Mesenchymal stem cell (in vitro differentiated cells and primary cell): ENCODE results near the gene LINGO3.

Experiments used
- DNase-seq: peaks from one replicate; pipeline ENCODE4 v3.0.0-alpha.2; 2013
- H2AFZ ChIP-seq: one replicate; pipeline ENCODE4 v1.6.1; 2013; ENCODE audit warnings: low read depth, mild to moderate bottlenecking, control low read depth, inconsistent platforms, low read length, moderate library complexity
- H2AK5ac ChIP-seq: 2 replicates; pipeline ENCODE4 v1.6.1; 2013; ENCODE audit warnings: low read length, moderate library complexity, mild to moderate bottlenecking, inconsistent platforms; ENCODE audit not compliant: severe bottlenecking
- H2BK120ac ChIP-seq: one replicate; pipeline ENCODE4 v1.6.1; 2013; ENCODE audit warnings: low read depth, mild to moderate bottlenecking, inconsistent platforms, low read length, moderate library complexity
- H2BK12ac ChIP-seq, 2 experiments: one replicate each; pipeline ENCODE4 v1.6.1; 2013; ENCODE audit warnings: inconsistent platforms in 2 of 2, low read length in 2 of 2, mild to moderate bottlenecking in 2 of 2, moderate library complexity in 2 of 2, control low read depth in 1 of 2
- H2BK15ac ChIP-seq: one replicate; pipeline ENCODE4 v1.6.1; 2013; ENCODE audit warnings: mild to moderate bottlenecking, low read depth, inconsistent platforms; ENCODE audit not compliant: poor library complexity, severe bottlenecking
- H2BK5ac ChIP-seq: 2 replicates; pipeline ENCODE4 v1.6.1; 2013; ENCODE audit warnings: low read depth, mild to moderate bottlenecking, low read length, control low read depth, inconsistent platforms; ENCODE audit not compliant: poor library complexity, severe bottlenecking
- H3K14ac ChIP-seq, 2 experiments: one replicate each; pipeline ENCODE4 v1.6.1; 2013; ENCODE audit warnings: inconsistent platforms in 2 of 2, low read length in 2 of 2, control low read depth in 1 of 2, mild to moderate bottlenecking in 1 of 2, moderate library complexity in 1 of 2
- H3K18ac ChIP-seq, 2 experiments: one replicate each; pipeline ENCODE4 v1.6.1; 2013; ENCODE audit warnings: inconsistent platforms in 2 of 2, low read length in 2 of 2, control low read depth in 1 of 2, low read depth in 1 of 2, mild to moderate bottlenecking in 1 of 2
- H3K23ac ChIP-seq, 2 experiments: one replicate each; pipeline ENCODE4 v1.6.1; 2013; ENCODE audit warnings: inconsistent platforms in 2 of 2, low read length in 2 of 2, mild to moderate bottlenecking in 2 of 2, moderate library complexity in 2 of 2, control low read depth in 1 of 2
- H3K27ac ChIP-seq: 2 replicates; pipeline ENCODE4 v1.5.1; 2013; ENCODE audit warnings: mild to moderate bottlenecking, moderate library complexity, low read length, control low read depth, inconsistent platforms; ENCODE audit not compliant: poor library complexity, severe bottlenecking
- H3K27me3 ChIP-seq, 2 experiments: 2 replicates each; pipeline versions ENCODE4 v1.6.1 to v1.7.0; 2013; ENCODE audit warnings: low read length in 2 of 2, mild to moderate bottlenecking in 2 of 2, moderate library complexity in 2 of 2, control low read depth in 1 of 2, inconsistent platforms in 1 of 2; ENCODE audit not compliant: control insufficient read depth in 1 of 2, insufficient read depth in 1 of 2
- H3K36me3 ChIP-seq, 2 experiments: 2 replicates each; pipeline versions ENCODE4 v1.6.1 to v1.7.0; 2013; ENCODE audit warnings: low read length in 2 of 2, control low read depth in 1 of 2, inconsistent platforms in 1 of 2, low read depth in 1 of 2, mild to moderate bottlenecking in 1 of 2; ENCODE audit not compliant: insufficient read depth in 2 of 2, control insufficient read depth in 1 of 2
- H3K4ac ChIP-seq, 2 experiments: one replicate each; pipeline ENCODE4 v1.6.1; 2013; ENCODE audit warnings: inconsistent platforms in 2 of 2, low read length in 2 of 2, mild to moderate bottlenecking in 2 of 2, moderate library complexity in 2 of 2, control low read depth in 1 of 2, low read depth in 1 of 2
- H3K4me1 ChIP-seq: 2 replicates; pipeline ENCODE4 v1.6.1; 2013; ENCODE audit warnings: low read depth, low read length, control low read depth; ENCODE audit not compliant: control insufficient read depth, insufficient read depth
- H3K4me2 ChIP-seq: 2 replicates; pipeline ENCODE4 v1.6.1; 2013; ENCODE audit warnings: low read length, mild to moderate bottlenecking, inconsistent platforms; ENCODE audit not compliant: poor library complexity, severe bottlenecking
- H3K4me3 ChIP-seq, 2 experiments: 2 replicates each; pipeline versions ENCODE4 v1.5.1 to v1.7.0; 2013; ENCODE audit warnings: low read length in 2 of 2, mild to moderate bottlenecking in 2 of 2, control low read depth in 1 of 2, low read depth in 1 of 2; ENCODE audit not compliant: insufficient read depth in 1 of 2
- H3K79me1 ChIP-seq: replicated peaks from 2 replicates; pipeline ENCODE4 v1.6.1; 2013; ENCODE audit warnings: mild to moderate bottlenecking, control low read depth, low read length, inconsistent platforms; ENCODE audit not compliant: poor library complexity, severe bottlenecking
- H3K9ac ChIP-seq: 2 replicates; pipeline ENCODE4 v1.7.0; 2013; ENCODE audit warnings: mild to moderate bottlenecking, low read length, moderate library complexity
- H3K9me3 ChIP-seq: 2 replicates; pipeline ENCODE4 v1.7.0; 2013; ENCODE audit warnings: mild to moderate bottlenecking, low read length; ENCODE audit not compliant: control insufficient read depth
- H4K8ac ChIP-seq: one replicate; pipeline ENCODE4 v1.6.1; 2013; ENCODE audit warnings: inconsistent platforms, mild to moderate bottlenecking, low read length, moderate library complexity
- H4K91ac ChIP-seq: one replicate; pipeline ENCODE4 v1.6.1; 2013; ENCODE audit warnings: mild to moderate bottlenecking, low read length, inconsistent platforms
- WGBS: methylation state at CpG from one replicate; pipeline ENCODE4 v1.1.7; 2013; ENCODE audit warnings: mixed read lengths; 5-methylcytosine and 5-hydroxymethylcytosine counted together

The LINGO3 gene

GRCh38 chr19:2278459-2279158 lies 29.3 kb downstream of the LINGO3 start:
- no peak overlapping the region for H3K23ac ChIP-seq
- peaks cover 11 to 44% of the 10 kb centered on the region in 2 experiments for H3K36me3 ChIP-seq
- H4K8ac ChIP-seq = peak overlapping the region; percentile 54
- no peak overlapping the region for H2BK120ac ChIP-seq
- no peak overlapping the region for H2BK15ac ChIP-seq
- H3K9me3 ChIP-seq = no peaks in the 10 kb centered on the region
- H2BK5ac ChIP-seq = no peak overlapping the region
- H2BK12ac ChIP-seq = no peak overlapping the region
- H3K4me2 ChIP-seq = no peak overlapping the region
- H3K79me1 ChIP-seq = peaks cover 21% of the 10 kb centered on the region
- no peak overlapping the region for H3K4me3 ChIP-seq
- WGBS = 95% methylated on average over 33 of the region's 33 CpGs
- no peak for DNase-seq
- no peak overlapping the region for H3K9ac ChIP-seq
- no peak overlapping the region for H3K14ac ChIP-seq
- H4K91ac ChIP-seq = no peak overlapping the region
- H3K27me3 ChIP-seq = no peaks in the 10 kb centered on the region
- no peak overlapping the region for H3K27ac ChIP-seq
- peaks cover 50% of the 10 kb centered on the region for H3K4me1 ChIP-seq
- peak overlapping the region in 1 of 2 experiments; percentile 19 for H3K4ac ChIP-seq
- H2AFZ ChIP-seq = no peak overlapping the region
- no peak overlapping the region for H2AK5ac ChIP-seq
- H3K18ac ChIP-seq = no peak overlapping the region

GRCh38 chr19:2277138-2277537 lies 30.8 kb downstream of the LINGO3 start:
- Histone ChIP-seq H3K9me3 (no peaks in the 10 kb centered on the region), H2AK5ac (no peak overlapping the region), H4K8ac (no peak overlapping the region), H4K91ac (no peak overlapping the region), H2BK15ac (no peak overlapping the region), H3K4me1 (peaks cover 57% of the 10 kb centered on the region), H3K4me2 (no peak overlapping the region), H3K4me3 (no peak overlapping the region), H2AFZ (no peak overlapping the region), H3K27me3 (no peaks in the 10 kb centered on the region), H3K18ac (no peak overlapping the region), H3K79me1 (peaks cover 21% of the 10 kb centered on the region), H3K4ac (no peak overlapping the region), H2BK5ac (no peak overlapping the region), H2BK120ac (no peak overlapping the region), H2BK12ac (no peak overlapping the region), H3K36me3 (peaks cover 24 to 57% of the 10 kb centered on the region in 2 experiments), H3K23ac (no peak overlapping the region), H3K27ac (no peak overlapping the region), H3K14ac (no peak overlapping the region), H3K9ac (no peak overlapping the region)
- no peak for DNase-seq
- 89% methylated on average over 8 of the region's 9 CpGs for WGBS

- DNase-seq = no peak
- 96% methylated on average over 21 of the region's 28 CpGs for WGBS
Observed at GRCh38 chr19:2276429-2276986, 31.4 kb downstream of the LINGO3 start.

GRCh38 chr19:2275588-2276428 lies 32.1 kb downstream of the LINGO3 start:
- DNase-seq = no peak
- Histone ChIP-seq H4K91ac (peak overlapping the region; percentile 39), H2AK5ac (no peak overlapping the region), H3K27me3 (no peaks in the 10 kb centered on the region), H3K9me3 (no peaks in the 10 kb centered on the region), H3K36me3 (peaks cover 28 to 69% of the 10 kb centered on the region in 2 experiments), H3K4me2 (no peak overlapping the region), H3K14ac (no peak overlapping the region), H3K9ac (no peak overlapping the region), H3K23ac (no peak overlapping the region), H3K18ac (no peak overlapping the region), H2BK12ac (no peak overlapping the region), H3K4me3 (no peak overlapping the region), H3K27ac (no peak overlapping the region), H2BK120ac (no peak overlapping the region), H3K4me1 (peaks cover 56% of the 10 kb centered on the region), H4K8ac (peak overlapping the region; percentile 49), H2BK15ac (no peak overlapping the region), H3K79me1 (peaks cover 20% of the 10 kb centered on the region), H2BK5ac (no peak overlapping the region), H3K4ac (no peak overlapping the region), H2AFZ (no peak overlapping the region)
- WGBS = 97% methylated on average over 68 of the region's 74 CpGs

More at GRCh38 chr19:2276429-2276986, 31.4 kb downstream of the LINGO3 start:
- peak overlapping the region; percentile 39 for H4K91ac ChIP-seq
- no peak overlapping the region for H3K4ac ChIP-seq
- H3K23ac ChIP-seq = no peak overlapping the region
- H4K8ac ChIP-seq = no peak overlapping the region
- H3K4me2 ChIP-seq = no peak overlapping the region
- no peak overlapping the region for H3K27ac ChIP-seq
- no peak overlapping the region for H2BK12ac ChIP-seq
- no peak overlapping the region for H2BK120ac ChIP-seq
- peaks cover 55% of the 10 kb centered on the region for H3K4me1 ChIP-seq
- H3K79me1 ChIP-seq = peaks cover 21% of the 10 kb centered on the region
- no peak overlapping the region for H3K14ac ChIP-seq
- no peak overlapping the region for H2BK5ac ChIP-seq
- no peak overlapping the region for H3K18ac ChIP-seq
- no peak overlapping the region for H3K9ac ChIP-seq
- H3K4me3 ChIP-seq = no peak overlapping the region
- H3K36me3 ChIP-seq = peaks cover 28 to 63% of the 10 kb centered on the region in 2 experiments
- no peak overlapping the region for H2AFZ ChIP-seq
- H2AK5ac ChIP-seq = no peak overlapping the region
- H2BK15ac ChIP-seq = no peak overlapping the region
- H3K9me3 ChIP-seq = no peaks in the 10 kb centered on the region
- H3K27me3 ChIP-seq = no peaks in the 10 kb centered on the region
